ENCODE measurements around the gene NRCAM. TPM values are rescaled to one million over a fixed set of nuclear protein-coding genes. Genes with fewer than 3 reads are reported as not detected.
A peak's percentile ranks its signal among the peaks of the same experiment; 100 is the strongest.
"Not testable (repeated sequence)": the region's sequence is repeated elsewhere in the genome, so short reads cannot be mapped to it uniquely, and the experiment has no call there.

Gene NRCAM
- total RNA-seq, 2 experiments from 2014 or later = 0.60 to 1.0 TPM

DNA sequence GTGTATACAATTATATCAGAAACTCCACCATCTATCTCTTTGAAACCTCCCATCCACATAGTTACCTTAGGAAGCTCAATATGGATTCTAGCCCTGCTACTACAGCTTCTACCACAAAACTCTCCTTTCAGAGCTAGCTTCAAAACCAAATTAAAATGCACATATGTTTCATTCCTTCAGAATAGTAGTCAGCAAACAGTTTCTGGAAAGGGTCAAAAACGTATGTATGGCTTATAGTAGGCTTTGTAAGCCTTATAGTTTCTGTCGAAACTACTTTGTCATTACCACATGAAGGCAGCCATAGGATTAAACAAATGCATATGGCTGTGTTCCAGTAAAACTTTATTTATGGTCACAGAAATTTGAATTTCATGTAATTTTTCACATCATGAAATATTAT is 170.5 kb downstream of the NRCAM start:
- peaks cover 15% of the 10 kb centered on the region for H3K27me3 Mint-ChIP-seq
- intact Hi-C loops (cut with DNase I, micrococcal nuclease) = no loop called here
- H3K4me1 Mint-ChIP-seq = peaks cover 12% of the 10 kb centered on the region
- ATAC-seq (no peak), DNase-seq (no peak)
- H3K27ac Mint-ChIP-seq = no peak overlapping the region
- H3K9me3 Mint-ChIP-seq (ENCODE audit: low read depth) = no peaks in the 10 kb centered on the region
- H3K36me3 Mint-ChIP-seq (ENCODE audit: low read depth) = no peaks in the 10 kb centered on the region
- POLR2A ChIA-PET = no interaction called here
- H3K4me3 Mint-ChIP-seq = no peak overlapping the region
- CTCF ChIA-PET = interaction anchor here (1.4 kb wide), 1 partner anchor 37 kb away, joined by 4 read pairs; no protein-coding TSS in a partner anchor

DNA sequence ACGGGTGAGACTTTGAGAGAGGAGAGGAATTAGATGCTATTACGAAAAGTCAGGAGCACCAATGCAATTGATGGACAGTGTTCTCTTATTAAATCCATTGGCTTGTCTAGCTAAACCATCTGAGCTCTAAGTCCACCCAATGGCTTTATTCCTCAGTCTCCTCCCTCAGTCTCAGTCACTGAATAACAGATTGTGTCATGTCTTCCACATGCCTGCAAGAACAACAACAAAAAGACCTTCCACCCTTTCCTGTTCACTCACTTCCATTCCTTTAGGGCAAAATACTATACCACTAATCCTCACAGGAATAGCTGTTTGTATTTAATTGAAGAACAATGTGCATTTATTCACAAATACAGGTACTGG is 171.2 kb downstream of the NRCAM start:
- intact Hi-C loops (cut with DNase I, micrococcal nuclease) = no loop called here
- no peak overlapping the region for H3K27ac Mint-ChIP-seq
- peaks cover 15% of the 10 kb centered on the region for H3K27me3 Mint-ChIP-seq
- peaks cover 12% of the 10 kb centered on the region for H3K4me1 Mint-ChIP-seq
- ChIA-PET CTCF (no interaction called here), POLR2A (no interaction called here)
- H3K9me3 Mint-ChIP-seq (ENCODE audit: low read depth) = no peaks in the 10 kb centered on the region
- ATAC-seq = no peak
- no peak for DNase-seq
- no peaks in the 10 kb centered on the region for H3K36me3 Mint-ChIP-seq (ENCODE audit: low read depth)
- H3K4me3 Mint-ChIP-seq = no peak overlapping the region

DNA sequence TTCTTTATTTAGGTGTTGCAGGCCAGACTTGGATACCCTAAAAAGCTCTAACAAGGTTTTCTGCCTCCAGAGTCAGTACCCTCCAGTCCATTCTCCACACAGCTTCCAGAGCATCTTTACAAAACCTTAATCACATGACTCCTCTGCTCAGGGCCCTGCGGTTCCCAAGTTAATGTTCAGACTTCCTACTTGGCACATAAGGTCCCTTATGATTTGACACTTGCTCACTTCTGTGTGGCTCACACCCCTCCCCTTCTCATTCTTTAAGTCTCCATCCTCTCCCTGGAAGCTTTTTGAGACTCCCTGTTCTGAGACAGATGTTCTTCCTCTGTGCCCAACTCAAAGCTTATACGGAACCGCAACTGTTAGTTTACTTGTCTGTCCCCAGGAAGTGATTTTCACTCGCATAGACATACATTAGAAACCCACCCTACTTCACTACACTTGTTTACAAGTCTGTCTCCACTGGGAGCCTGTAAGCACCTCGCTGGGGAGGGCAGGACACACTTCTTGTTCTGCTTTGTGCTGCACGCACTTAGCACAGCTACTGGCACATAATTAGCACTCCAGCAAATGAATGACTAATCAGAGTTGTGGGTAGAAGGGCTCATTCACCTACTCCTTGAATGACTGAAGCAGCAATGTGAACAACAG is 171.8 kb downstream of the NRCAM start:
- ATAC-seq (peak; percentile 93), DNase-seq (peak; percentile 51)
- ChIA-PET POLR2A (no interaction called here), CTCF (interaction anchor here (0.6 kb wide), 2 partner anchors 64 to 72 kb away, joined by 3 to 4 read pairs; no protein-coding TSS in a partner anchor)
- H3K27ac Mint-ChIP-seq = peak overlapping the region; percentile 49
- H3K4me1 Mint-ChIP-seq = peaks cover 12% of the 10 kb centered on the region
- intact Hi-C loops (cut with DNase I, micrococcal nuclease) = no loop called here
- no peaks in the 10 kb centered on the region for H3K36me3 Mint-ChIP-seq (ENCODE audit: low read depth)
- H3K9me3 Mint-ChIP-seq (ENCODE audit: low read depth) = no peaks in the 10 kb centered on the region
- H3K4me3 Mint-ChIP-seq = peak overlapping the region; percentile 23
- peaks cover 15% of the 10 kb centered on the region for H3K27me3 Mint-ChIP-seq

DNA sequence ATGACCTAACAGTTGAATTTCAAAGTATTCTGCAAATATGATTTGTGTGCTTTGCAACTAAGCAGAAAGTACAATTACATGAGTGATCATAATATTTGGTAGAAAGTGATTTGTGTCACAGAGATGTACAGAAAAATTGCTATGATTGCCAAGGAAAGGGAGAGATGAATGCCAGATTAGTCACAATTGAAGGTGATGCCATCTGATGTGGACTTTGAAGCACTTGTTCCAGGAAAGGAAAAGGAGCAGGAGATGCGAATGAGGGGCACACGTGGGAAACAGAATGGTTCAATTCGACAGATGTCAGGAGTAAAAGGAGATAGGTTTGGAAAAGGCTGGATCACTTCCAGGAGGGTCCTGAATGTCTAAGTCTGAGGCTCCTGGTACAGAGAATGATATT is 173.0 kb downstream of the NRCAM start:
- H3K27me3 Mint-ChIP-seq = peaks cover 20% of the 10 kb centered on the region
- H3K4me3 Mint-ChIP-seq = no peak overlapping the region
- ATAC-seq = no peak
- POLR2A ChIA-PET = no interaction called here
- peaks cover 2% of the 10 kb centered on the region for H3K9me3 Mint-ChIP-seq (ENCODE audit: low read depth)
- CTCF ChIA-PET = interaction anchor here (1.0 kb wide), 1 partner anchor 9 kb away, joined by 5 read pairs; no protein-coding TSS in a partner anchor
- intact Hi-C loops (cut with DNase I, micrococcal nuclease) = no loop called here
- no peak for DNase-seq
- no peak overlapping the region for H3K27ac Mint-ChIP-seq
- peaks cover 12% of the 10 kb centered on the region for H3K4me1 Mint-ChIP-seq
- H3K36me3 Mint-ChIP-seq (ENCODE audit: low read depth) = no peaks in the 10 kb centered on the region

DNA sequence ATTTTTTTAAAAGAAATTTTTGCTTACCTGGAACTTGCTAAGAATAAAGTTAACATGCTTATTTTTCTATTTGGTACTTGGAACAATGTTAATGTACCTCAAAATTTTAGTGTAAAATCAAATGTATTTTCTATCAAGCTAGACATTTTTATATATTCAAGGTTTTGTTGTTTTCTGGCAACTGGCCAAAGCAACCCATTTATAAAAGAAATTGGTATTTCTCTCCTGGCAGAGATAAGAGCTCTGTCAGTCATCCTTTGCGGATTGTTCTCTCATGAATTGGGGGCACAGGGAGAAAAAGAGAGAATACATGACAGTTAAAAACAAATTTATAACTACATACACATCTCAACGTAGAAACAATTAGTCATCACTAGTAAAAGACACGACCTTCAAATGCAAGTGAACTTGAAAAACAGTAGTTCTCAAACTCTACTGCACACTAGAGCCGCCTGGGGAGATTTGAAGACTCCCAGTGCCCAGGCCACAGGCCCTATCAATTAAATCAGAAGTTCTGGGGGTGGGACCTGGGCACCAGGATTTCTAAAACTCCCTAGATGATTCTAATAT is 173.7 kb downstream of the NRCAM start:
- Mint-ChIP-seq H3K36me3 (ENCODE audit: low read depth) (no peaks in the 10 kb centered on the region), H3K27ac (no peak overlapping the region), H3K4me3 (no peak overlapping the region), H3K4me1 (peaks cover 12% of the 10 kb centered on the region), H3K27me3 (peaks cover 20% of the 10 kb centered on the region), H3K9me3 (ENCODE audit: low read depth) (peaks cover 2% of the 10 kb centered on the region)
- CTCF ChIA-PET = interaction anchor here (1.0 kb wide), 1 partner anchor 10 kb away, joined by 5 read pairs; no protein-coding TSS in a partner anchor
- DNase-seq = no peak
- intact Hi-C loops (cut with DNase I, micrococcal nuclease) = no loop called here
- POLR2A ChIA-PET = no interaction called here
- no peak for ATAC-seq

DNA sequence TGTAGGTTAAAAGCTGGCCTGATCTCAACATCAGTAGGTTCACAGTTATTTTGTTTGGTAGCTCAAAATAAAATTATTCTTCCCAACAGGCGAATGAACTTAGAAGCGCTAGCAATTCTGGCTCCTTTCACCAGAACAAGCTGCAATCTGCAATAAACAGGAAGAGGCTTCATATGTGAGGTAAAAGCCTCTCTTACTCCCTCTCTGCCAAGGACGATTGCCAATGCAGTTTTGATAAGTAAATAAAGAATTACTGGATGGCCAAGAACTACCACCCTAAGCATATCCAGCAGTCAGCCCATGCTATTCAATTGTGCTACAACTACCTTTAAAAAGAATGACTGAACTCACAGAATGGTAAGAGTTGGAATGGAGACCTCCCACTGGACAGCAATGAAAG is 176.1 kb downstream of the NRCAM start:
- Mint-ChIP-seq H3K36me3 (ENCODE audit: low read depth) (no peaks in the 10 kb centered on the region), H3K27me3 (peaks cover 17% of the 10 kb centered on the region), H3K9me3 (ENCODE audit: low read depth) (peaks cover 3% of the 10 kb centered on the region), H3K4me3 (no peak overlapping the region), H3K27ac (no peak overlapping the region), H3K4me1 (peaks cover 12% of the 10 kb centered on the region)
- ChIA-PET POLR2A (no interaction called here), CTCF (no interaction called here)
- no peak for ATAC-seq
- DNase-seq = no peak
- intact Hi-C loops (cut with DNase I, micrococcal nuclease) = no loop called here

DNA sequence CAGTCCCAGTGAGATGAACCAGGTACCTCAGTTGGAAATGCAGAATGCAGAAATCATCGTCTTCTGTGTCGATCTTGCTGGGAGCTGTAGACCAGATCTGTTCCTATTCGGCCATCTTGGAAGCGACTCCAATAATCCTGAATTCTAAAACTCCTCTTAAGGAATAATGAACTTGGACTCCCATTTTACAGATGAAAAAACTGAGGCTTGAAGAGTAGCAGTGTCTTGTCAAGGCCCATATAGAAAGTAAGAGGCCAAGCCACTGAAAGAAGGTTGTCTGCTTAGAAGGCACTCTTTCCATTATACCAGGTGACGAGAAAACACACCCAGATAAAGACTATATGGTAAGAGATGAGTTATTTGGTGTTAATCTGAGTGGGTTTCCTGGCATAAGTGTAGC is 177.5 kb downstream of the NRCAM start:
- Mint-ChIP-seq H3K27me3 (peaks cover 9% of the 10 kb centered on the region), H3K9me3 (ENCODE audit: low read depth) (peaks cover 7% of the 10 kb centered on the region), H3K36me3 (ENCODE audit: low read depth) (no peaks in the 10 kb centered on the region), H3K4me1 (no peaks in the 10 kb centered on the region), H3K4me3 (no peak overlapping the region), H3K27ac (no peak overlapping the region)
- intact Hi-C loops (cut with DNase I, micrococcal nuclease) = no loop called here
- no peak for DNase-seq
- no peak for ATAC-seq
- ChIA-PET POLR2A (no interaction called here), CTCF (no interaction called here)

DNA sequence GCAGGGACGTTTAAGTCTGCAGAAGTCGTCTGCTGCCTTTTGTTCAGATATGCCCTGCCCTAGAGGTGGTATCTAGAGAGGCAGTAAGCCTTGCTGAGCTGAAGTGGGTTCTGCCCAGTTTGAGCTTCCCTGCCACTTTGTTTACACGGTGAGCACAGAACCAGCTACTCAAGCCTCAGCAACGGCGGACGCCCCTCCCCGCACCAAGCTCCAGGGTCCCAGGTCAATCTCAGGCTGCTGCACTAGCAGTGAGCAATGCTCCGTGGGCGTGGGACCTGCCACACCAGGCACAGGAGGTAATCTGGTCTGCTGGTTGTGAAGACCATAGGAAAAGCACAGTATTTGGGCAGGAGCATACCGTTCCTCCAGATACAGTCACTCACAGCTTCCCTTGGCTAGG is 178.0 kb downstream of the NRCAM start:
- no peak overlapping the region for H3K4me3 Mint-ChIP-seq
- no peak overlapping the region for H3K27ac Mint-ChIP-seq
- intact Hi-C loops (cut with DNase I, micrococcal nuclease) = no loop called here
- H3K36me3 Mint-ChIP-seq (ENCODE audit: low read depth) = no peaks in the 10 kb centered on the region
- no peak for ATAC-seq
- H3K9me3 Mint-ChIP-seq (ENCODE audit: low read depth) = peaks cover 7% of the 10 kb centered on the region
- DNase-seq = no peak
- POLR2A ChIA-PET = no interaction called here
- H3K4me1 Mint-ChIP-seq = no peaks in the 10 kb centered on the region
- CTCF ChIA-PET = no interaction called here
- H3K27me3 Mint-ChIP-seq = peaks cover 8% of the 10 kb centered on the region

DNA sequence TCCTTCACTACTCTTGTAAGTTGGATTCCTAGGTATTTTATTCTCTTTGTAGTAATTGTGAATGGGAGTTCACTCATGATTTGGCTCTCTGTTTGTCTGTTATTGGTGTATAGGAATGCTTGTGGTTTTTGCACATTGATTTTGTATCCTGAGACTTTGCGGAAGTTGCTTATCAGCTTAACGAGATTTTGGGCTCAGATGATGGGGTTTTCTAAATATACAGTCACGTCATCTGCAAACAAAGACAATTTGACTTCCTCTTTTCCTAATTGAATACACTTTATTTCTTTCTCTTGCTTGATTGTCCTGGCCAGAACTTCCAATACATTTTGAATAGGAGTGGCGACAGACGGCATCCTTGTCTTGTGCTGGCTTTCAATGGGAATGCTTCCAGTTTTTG is 181.8 kb downstream of the NRCAM start:
- ATAC-seq; H3K27ac Mint-ChIP-seq; intact Hi-C loops (cut with DNase I, micrococcal nuclease); H3K27me3 Mint-ChIP-seq; POLR2A ChIA-PET; H3K4me3 Mint-ChIP-seq; H3K9me3 Mint-ChIP-seq (ENCODE audit: low read depth); DNase-seq; H3K4me1 Mint-ChIP-seq; H3K36me3 Mint-ChIP-seq (ENCODE audit: low read depth); CTCF ChIA-PET: not testable (repeated sequence)

DNA sequence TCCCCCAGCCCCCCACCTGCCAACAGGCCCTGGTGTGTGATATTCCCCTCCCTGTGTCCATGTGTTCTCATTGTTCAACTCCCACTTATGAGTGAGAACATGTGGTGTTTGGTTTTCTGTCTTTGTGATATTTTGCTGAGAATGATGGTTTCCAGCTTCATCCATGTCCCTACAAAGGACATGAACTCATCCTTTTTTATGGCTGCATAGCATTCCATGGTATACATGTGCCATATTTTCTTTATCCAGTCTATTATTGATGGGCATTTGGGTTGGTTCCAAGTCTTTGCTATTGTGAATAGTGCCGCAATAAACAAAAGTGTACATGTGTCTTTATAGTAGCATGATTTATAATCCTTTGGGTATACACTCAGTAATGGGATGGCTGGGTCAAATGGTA is 183.3 kb downstream of the NRCAM start:
- H3K4me1 Mint-ChIP-seq; H3K4me3 Mint-ChIP-seq; H3K36me3 Mint-ChIP-seq (ENCODE audit: low read depth); DNase-seq; H3K27me3 Mint-ChIP-seq; H3K9me3 Mint-ChIP-seq (ENCODE audit: low read depth); ATAC-seq; POLR2A ChIA-PET; intact Hi-C loops (cut with DNase I, micrococcal nuclease); H3K27ac Mint-ChIP-seq: not testable (repeated sequence)
- CTCF ChIA-PET = interaction anchor here (0.7 kb wide), 1 partner anchor 328 kb away, joined by 3 read pairs; no protein-coding TSS in a partner anchor

DNA sequence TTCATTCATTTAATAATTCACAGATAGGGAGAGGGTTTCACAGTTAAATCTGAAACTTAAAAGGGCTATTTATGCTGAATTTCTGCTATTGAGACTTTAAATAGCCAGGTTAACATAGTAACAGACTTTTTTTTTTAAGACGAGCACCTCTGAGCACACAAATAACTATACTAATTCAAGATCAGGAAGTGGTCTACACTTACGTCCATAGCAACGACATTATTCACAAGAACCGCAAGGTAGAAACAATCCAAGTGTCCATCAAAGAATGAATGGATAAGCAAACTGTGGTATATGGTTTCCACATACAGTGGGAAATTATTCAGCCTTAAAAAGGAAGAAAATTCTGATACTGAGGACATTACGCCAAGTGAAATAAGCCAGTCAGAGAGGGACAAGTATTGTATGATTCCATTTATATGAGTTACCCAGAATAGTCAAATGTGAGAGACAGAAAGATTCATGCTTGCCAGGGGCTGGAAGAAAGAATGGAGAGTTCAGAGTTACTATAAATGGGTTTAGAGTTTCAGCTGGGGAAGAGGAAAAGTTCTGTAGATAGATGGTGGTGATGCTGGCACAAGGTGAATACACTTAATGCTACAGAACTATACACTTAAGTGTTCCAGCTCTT is 185.7 kb downstream of the NRCAM start:
- Mint-ChIP-seq H3K36me3 (ENCODE audit: low read depth) (no peaks in the 10 kb centered on the region), H3K9me3 (ENCODE audit: low read depth) (peaks cover 4% of the 10 kb centered on the region), H3K4me3 (no peak overlapping the region), H3K4me1 (no peaks in the 10 kb centered on the region), H3K27me3 (peaks cover 4% of the 10 kb centered on the region), H3K27ac (no peak overlapping the region)
- intact Hi-C loops (cut with DNase I, micrococcal nuclease) = no loop called here
- ChIA-PET CTCF (no interaction called here), POLR2A (no interaction called here)
- DNase-seq (no peak), ATAC-seq (peak; percentile 39)

DNA sequence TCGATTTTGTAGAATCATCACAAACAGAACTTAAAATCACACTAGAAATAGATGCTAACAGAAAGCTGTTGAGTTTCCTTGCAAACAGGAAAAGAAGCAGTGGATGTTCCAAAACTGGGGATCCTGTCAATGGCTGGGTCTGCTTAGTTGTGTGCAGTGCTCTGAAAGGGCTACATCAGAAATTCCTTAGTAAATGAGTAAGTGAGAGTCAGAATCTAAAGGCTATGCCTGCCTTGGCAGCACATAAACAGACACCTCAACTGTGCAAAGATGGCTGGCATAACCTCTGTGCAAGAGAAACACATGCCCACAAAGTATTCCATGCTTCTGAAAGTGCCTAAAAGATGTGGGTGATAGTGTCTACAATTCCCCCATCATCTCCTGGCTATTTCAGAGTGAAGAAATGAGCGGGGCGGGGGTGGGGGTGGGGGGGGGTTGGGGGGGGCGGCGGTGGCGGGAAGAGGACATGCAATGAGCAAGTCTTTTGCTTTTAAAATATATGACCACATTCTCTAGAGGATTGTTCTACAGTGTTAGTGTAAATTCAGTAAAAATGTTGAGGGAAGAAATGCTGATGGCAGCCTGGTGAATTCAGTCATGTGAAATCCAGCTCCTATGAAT is 187.9 kb downstream of the NRCAM start:
- Mint-ChIP-seq H3K27me3 (peaks cover 4% of the 10 kb centered on the region), H3K4me1 (no peaks in the 10 kb centered on the region), H3K4me3 (no peak overlapping the region), H3K9me3 (ENCODE audit: low read depth) (no peaks in the 10 kb centered on the region), H3K27ac (no peak overlapping the region), H3K36me3 (ENCODE audit: low read depth) (no peaks in the 10 kb centered on the region)
- DNase-seq (no peak), ATAC-seq (no peak)
- intact Hi-C loops (cut with DNase I, micrococcal nuclease) = no loop called here
- CTCF ChIA-PET = interaction anchor here (1.4 kb wide), 1 partner anchor 258 kb away, joined by 3 read pairs; the partner anchor contains the start of gene PNPLA8
- POLR2A ChIA-PET = no interaction called here

Measured in activated CD4-positive, alpha-beta T cell treated with anti-CD3 and anti-CD28 coated beads for 36 hours (primary cell).